SK-N-SH treated with all-trans-retinoic acid at 6 μM for 48 hours (cell line): ENCODE measurements around the gene PLOD2.

Experiments
- ATAC-seq: fragments of 200-7000 bp; cut with Tn5 transposase; 3 replicates; pipeline ENCODE4 v1.9.1; 2020; ENCODE audit warnings: mild to moderate bottlenecking, moderate library complexity
- ARNTL ChIP-seq: fragments of 450-650 bp; formaldehyde crosslinking; IDR thresholded peaks from 2 replicates; pipeline ENCODE4 v1.5.0; 2020; ENCODE audit warnings: low read depth, mild to moderate bottlenecking, moderate library complexity, borderline replicate concordance
- BACH2 ChIP-seq: fragments of 250-450 bp; sonication (Bioruptor Pico); IDR thresholded peaks from 2 replicates; pipeline ENCODE4 v1.9.0; 2021; ENCODE audit warnings: mild to moderate bottlenecking, borderline replicate concordance
- CREB5 ChIP-seq: fragments of 250-450 bp; sonication (Bioruptor Pico); IDR thresholded peaks from 2 replicates; pipeline ENCODE4 v1.5.1; 2020; ENCODE audit warnings: low read depth, mild to moderate bottlenecking, moderate library complexity
- ESRRG ChIP-seq: fragments of 250-450 bp; sonication (Bioruptor Pico); IDR thresholded peaks from 2 replicates; pipeline ENCODE4 v1.6.1; 2021; ENCODE audit warnings: mild to moderate bottlenecking
- GLIS3 ChIP-seq: fragments of 250-450 bp; sonication (Bioruptor Pico); IDR thresholded peaks from 2 replicates; pipeline ENCODE4 v1.5.0; 2020; ENCODE audit warnings: mild to moderate bottlenecking, moderate library complexity
- ISL1 ChIP-seq: fragments of 250-450 bp; sonication (Bioruptor Pico); IDR thresholded peaks from 2 replicates; pipeline ENCODE4 v2.1.2; 2022; ENCODE audit warnings: mild to moderate bottlenecking, moderate library complexity
- PATZ1 ChIP-seq: fragments of 250-450 bp; sonication (Bioruptor Pico); IDR thresholded peaks from 2 replicates; pipeline ENCODE4 v1.8.0; 2020; ENCODE audit warnings: mild to moderate bottlenecking, moderate library complexity, borderline replicate concordance
- POU6F1 ChIP-seq: fragments of 250-450 bp; sonication (Bioruptor Pico); IDR thresholded peaks from 2 replicates; pipeline ENCODE4 v1.8.0; 2021; ENCODE audit warnings: low read depth, mild to moderate bottlenecking, moderate library complexity, borderline replicate concordance
- RARB ChIP-seq: fragments of 250-450 bp; sonication (Bioruptor Pico); IDR thresholded peaks from 2 replicates; pipeline ENCODE4 v1.8.0; 2021; ENCODE audit warnings: mild to moderate bottlenecking, moderate library complexity
- SNAI2 ChIP-seq: fragments of 250-450 bp; sonication (Bioruptor Pico); IDR thresholded peaks from 2 replicates; pipeline ENCODE4 v1.5.0; 2020; ENCODE audit warnings: mild to moderate bottlenecking, moderate library complexity
- TOX ChIP-seq: fragments of 250-450 bp; sonication (Bioruptor Pico); IDR thresholded peaks from 2 replicates; pipeline ENCODE4 v1.8.0; 2021; ENCODE audit warnings: mild to moderate bottlenecking, moderate library complexity, borderline replicate concordance
- ZC3H10 ChIP-seq: fragments of 250-450 bp; sonication (Bioruptor Pico); IDR thresholded peaks from 2 replicates; pipeline ENCODE4 v1.5.1; 2021; ENCODE audit warnings: mild to moderate bottlenecking, moderate library complexity
- ZFP3 ChIP-seq: fragments of 250-450 bp; sonication (Bioruptor Pico); IDR thresholded peaks from 2 replicates; pipeline ENCODE4 v1.5.0; 2020; ENCODE audit warnings: mild to moderate bottlenecking, moderate library complexity
- ZFP30 ChIP-seq: fragments of 450-650 bp; formaldehyde crosslinking; IDR thresholded peaks from 2 replicates; pipeline ENCODE4 v1.5.0; 2022; ENCODE audit warnings: mild to moderate bottlenecking, moderate library complexity
- ZNF565 ChIP-seq: fragments of 450-650 bp; formaldehyde crosslinking; conservative IDR thresholded peaks from 2 replicates; pipeline ENCODE4 v1.5.0; 2020; ENCODE audit warnings: low read depth, mild to moderate bottlenecking, moderate library complexity
- ZNF70 ChIP-seq: fragments of 450-650 bp; formaldehyde crosslinking; IDR thresholded peaks from 2 replicates; pipeline ENCODE4 v1.5.0; 2020; ENCODE audit warnings: mild to moderate bottlenecking, moderate library complexity
- ZNF8 ChIP-seq: fragments of 450-650 bp; formaldehyde crosslinking; IDR thresholded peaks from 2 replicates; pipeline ENCODE4 v1.5.0; 2020; ENCODE audit warnings: mild to moderate bottlenecking, moderate library complexity
- TF ChIP-seq, protein P1 (sequence below): fragments of 250-450 bp; sonication (Bioruptor Pico); IDR thresholded peaks from 2 replicates; pipeline ENCODE4 v1.5.0; 2020; ENCODE audit warnings: mild to moderate bottlenecking, moderate library complexity

The PLOD2 gene

DNA sequence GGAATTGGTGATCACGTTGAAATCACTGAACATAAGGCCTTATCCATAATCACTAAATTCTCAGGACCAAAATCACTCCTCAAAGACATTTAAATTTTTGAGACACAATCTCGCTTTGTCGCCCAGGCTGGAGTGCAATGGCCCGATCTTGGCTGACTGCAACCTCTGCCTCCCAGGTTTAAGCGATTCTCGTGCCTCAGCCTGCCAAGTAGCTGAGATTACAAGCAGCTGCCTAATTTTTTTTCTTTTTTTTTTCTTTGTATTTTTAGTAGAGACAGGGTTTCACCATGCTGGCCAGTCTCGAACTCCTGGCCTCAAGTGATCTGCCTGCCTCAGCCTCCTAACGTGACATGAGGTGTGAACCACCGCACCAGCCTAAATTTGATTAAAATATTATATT is 61.7 kb downstream of the PLOD2 start (continued):
- TF ChIP-seq TOX (no peak), ZNF70 (no peak), ZFP30 (CRISPR knock-in tag) (no peak), GLIS3 (no peak), ARNTL (no peak)

- no peak for ATAC-seq
These were observed 67.1 kb downstream of the PLOD2 start for GRCh38 chr3:146093896-146094295.

DNA sequence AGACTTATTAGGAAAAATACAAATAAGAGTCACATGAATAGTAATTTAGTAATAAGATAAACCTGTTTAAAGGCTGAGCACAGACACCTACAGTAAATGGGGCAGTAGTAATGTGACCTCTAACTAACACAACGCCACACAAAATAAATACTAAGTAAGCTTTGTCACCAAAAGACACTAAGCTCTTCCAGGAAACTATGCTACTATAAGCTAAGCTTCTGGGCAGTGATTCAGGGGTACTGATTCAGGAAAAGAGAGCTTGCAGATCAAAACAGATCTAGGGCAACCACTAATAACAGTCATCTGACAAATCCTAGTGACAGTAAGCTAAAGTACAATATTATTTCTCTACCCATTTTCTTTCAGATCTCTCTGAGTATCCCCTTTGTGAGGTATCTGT is 68.8 kb downstream of the PLOD2 start:
- TF ChIP-seq ZNF70 (no peak), POU6F1 (CRISPR knock-in tag) (no peak), ZNF8 (CRISPR knock-in tag) (no peak), PATZ1 (CRISPR knock-in tag) (no peak), BACH2 (no peak), ZC3H10 (CRISPR knock-in tag) (no peak), TOX (no peak), ZFP3 (CRISPR knock-in tag) (no peak), RARB (no peak), CREB5 (CRISPR knock-in tag) (no peak), ZNF565 (CRISPR knock-in tag) (no peak), ISL1 (CRISPR knock-in tag) (no peak), ZFP30 (CRISPR knock-in tag) (no peak), GLIS3 (no peak), ESRRG (CRISPR knock-in tag) (no peak), ARNTL (no peak)
- TF ChIP-seq, protein P1, sequence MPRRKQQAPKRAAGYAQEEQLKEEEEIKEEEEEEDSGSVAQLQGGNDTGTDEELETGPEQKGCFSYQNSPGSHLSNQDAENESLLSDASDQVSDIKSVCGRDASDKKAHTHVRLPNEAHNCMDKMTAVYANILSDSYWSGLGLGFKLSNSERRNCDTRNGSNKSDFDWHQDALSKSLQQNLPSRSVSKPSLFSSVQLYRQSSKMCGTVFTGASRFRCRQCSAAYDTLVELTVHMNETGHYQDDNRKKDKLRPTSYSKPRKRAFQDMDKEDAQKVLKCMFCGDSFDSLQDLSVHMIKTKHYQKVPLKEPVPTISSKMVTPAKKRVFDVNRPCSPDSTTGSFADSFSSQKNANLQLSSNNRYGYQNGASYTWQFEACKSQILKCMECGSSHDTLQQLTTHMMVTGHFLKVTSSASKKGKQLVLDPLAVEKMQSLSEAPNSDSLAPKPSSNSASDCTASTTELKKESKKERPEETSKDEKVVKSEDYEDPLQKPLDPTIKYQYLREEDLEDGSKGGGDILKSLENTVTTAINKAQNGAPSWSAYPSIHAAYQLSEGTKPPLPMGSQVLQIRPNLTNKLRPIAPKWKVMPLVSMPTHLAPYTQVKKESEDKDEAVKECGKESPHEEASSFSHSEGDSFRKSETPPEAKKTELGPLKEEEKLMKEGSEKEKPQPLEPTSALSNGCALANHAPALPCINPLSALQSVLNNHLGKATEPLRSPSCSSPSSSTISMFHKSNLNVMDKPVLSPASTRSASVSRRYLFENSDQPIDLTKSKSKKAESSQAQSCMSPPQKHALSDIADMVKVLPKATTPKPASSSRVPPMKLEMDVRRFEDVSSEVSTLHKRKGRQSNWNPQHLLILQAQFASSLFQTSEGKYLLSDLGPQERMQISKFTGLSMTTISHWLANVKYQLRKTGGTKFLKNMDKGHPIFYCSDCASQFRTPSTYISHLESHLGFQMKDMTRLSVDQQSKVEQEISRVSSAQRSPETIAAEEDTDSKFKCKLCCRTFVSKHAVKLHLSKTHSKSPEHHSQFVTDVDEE, result no peak
- no peak for ATAC-seq

More at GRCh38 chr3:146093896-146094295, 67.1 kb downstream of the PLOD2 start:
- TF ChIP-seq ZNF70 (no peak), TOX (no peak)

DNA sequence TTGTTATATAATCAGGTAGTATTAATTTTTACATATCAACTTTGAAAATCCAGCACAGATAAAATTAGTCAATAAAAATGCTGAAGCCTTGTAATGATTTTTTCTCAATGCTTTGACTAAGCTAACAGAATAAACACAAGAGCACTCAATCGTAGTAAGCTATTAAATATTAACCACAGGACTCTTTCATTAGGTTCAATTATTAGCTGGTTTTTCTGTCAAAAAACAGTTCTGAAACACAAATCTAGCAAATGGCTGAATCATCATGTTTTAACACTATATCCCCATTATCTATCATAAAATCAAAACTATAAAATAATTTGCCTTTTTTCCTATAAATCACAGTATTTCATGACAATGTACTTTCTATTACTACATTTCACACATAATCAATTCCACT is 69.6 kb downstream of the PLOD2 start:
- TF ChIP-seq RARB, result no peak
- no peak for TF ChIP-seq ZNF70
- TF ChIP-seq GLIS3, result no peak
- no peak for TF ChIP-seq BACH2
- TF ChIP-seq POU6F1 (CRISPR knock-in tag), result no peak
- no peak for TF ChIP-seq ZFP3 (CRISPR knock-in tag)
- no peak for TF ChIP-seq ZC3H10 (CRISPR knock-in tag)
- TF ChIP-seq ISL1 (CRISPR knock-in tag), result no peak
- no peak for TF ChIP-seq ZFP30 (CRISPR knock-in tag)
- no peak for TF ChIP-seq ZNF565 (CRISPR knock-in tag)
- TF ChIP-seq, protein P1, result no peak
- TF ChIP-seq SNAI2 (CRISPR knock-in tag), result no peak
- no peak for TF ChIP-seq ZNF8 (CRISPR knock-in tag)
- no peak for ATAC-seq
